Progenitor cell of endocrine pancreas (in vitro differentiated cells): Measurements from ENCODE around the gene ALS2CL. TPM values are rescaled to one million over a fixed set of nuclear protein-coding genes. Genes with fewer than 3 reads are reported as not detected.

Experiments used
- DNase-seq: peaks from one replicate; pipeline ENCODE4 v3.0.0; 2021; ENCODE audit warnings: low spot score; ENCODE audit not compliant: unreplicated experiment
- H3K27ac Mint-ChIP-seq: 2 replicates; pipeline ENCODE4 v1.8.0; 2021; ENCODE audit warnings: mild to moderate bottlenecking, moderate library complexity, mixed read lengths
- H3K27me3 Mint-ChIP-seq: 2 replicates; pipeline ENCODE4 v1.8.0; 2021; ENCODE audit warnings: mixed read lengths
- H3K36me3 Mint-ChIP-seq: 2 replicates; pipeline ENCODE4 v1.8.0; 2022; ENCODE audit warnings: mixed read lengths; ENCODE audit not compliant: insufficient read depth
- H3K4me1 Mint-ChIP-seq: 2 replicates; pipeline ENCODE4 v1.8.0; 2021; ENCODE audit warnings: low read depth, mixed read lengths
- H3K4me3 Mint-ChIP-seq: 2 replicates; pipeline ENCODE4 v1.8.0; 2021; ENCODE audit warnings: low read depth, mild to moderate bottlenecking, moderate library complexity, mixed read lengths
- H3K9me3 Mint-ChIP-seq: 2 replicates; pipeline ENCODE4 v1.8.0; 2021; ENCODE audit warnings: low read depth, mixed read lengths
- CTCF ChIP-seq: fragments of 200-600 bp; sonication (generic); IDR thresholded peaks from one replicate; pipeline ENCODE4 v1.5.0; 2021; ENCODE audit warnings: antibody characterized with exemption, mild to moderate bottlenecking; ENCODE audit not compliant: unreplicated experiment
- total RNA-seq: library from RNA; stranded (reverse); gene quantifications from 2 replicates; pipeline ENCODE4 v1.2.1, GENCODE V29; 2021

ALS2CL gene
- total RNA-seq, 1 donor from 2014 or later: 3.5 TPM

DNA sequence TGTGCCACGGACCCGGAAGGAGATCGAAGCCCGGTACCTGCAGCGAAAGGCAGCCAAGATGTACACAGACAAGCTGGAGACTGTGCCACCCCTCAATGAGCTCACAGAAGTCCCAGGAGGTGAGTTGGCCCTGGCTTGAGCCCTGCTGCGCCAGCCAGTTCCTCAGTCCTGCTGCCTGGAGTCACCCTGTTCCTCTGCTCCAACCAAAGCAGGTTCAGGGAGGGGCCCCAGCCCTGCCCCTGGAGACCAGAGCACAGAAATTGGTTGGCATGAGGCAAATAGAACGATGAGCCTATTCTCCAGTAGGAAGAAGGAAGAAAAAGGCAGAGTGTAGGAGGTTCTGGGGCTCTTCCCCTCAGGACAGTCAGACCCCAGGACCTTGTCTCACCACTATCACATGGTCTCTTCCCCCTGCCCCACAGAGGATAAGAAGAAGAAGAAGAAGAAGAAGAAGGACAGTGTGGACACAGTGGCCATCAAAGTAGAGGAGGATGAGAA lies 15.7 kb upstream of the ALS2CL start:
- no peak for DNase-seq
- no peaks in the 10 kb centered on the region for H3K9me3 Mint-ChIP-seq
- H3K36me3 Mint-ChIP-seq: no peaks in the 10 kb centered on the region

GRCh38 chr3:46708401-46709156 lies 15.1 kb upstream of the ALS2CL start:
- Mint-ChIP-seq H3K36me3 (no peaks in the 10 kb centered on the region), H3K4me1 (no peaks in the 10 kb centered on the region), H3K4me3 (no peak overlapping the region), H3K27ac (no peak overlapping the region), H3K27me3 (peaks cover 9% of the 10 kb centered on the region), H3K9me3 (no peaks in the 10 kb centered on the region)
- no peak for DNase-seq
- no peak for TF ChIP-seq CTCF

More for the DNA sequence above, 15.7 kb upstream of the ALS2CL start:
- no peak overlapping the region for H3K27ac Mint-ChIP-seq
- no peak overlapping the region for H3K4me3 Mint-ChIP-seq
- peaks cover 4% of the 10 kb centered on the region for H3K27me3 Mint-ChIP-seq
- no peaks in the 10 kb centered on the region for H3K4me1 Mint-ChIP-seq
- TF ChIP-seq CTCF: no peak

DNA sequence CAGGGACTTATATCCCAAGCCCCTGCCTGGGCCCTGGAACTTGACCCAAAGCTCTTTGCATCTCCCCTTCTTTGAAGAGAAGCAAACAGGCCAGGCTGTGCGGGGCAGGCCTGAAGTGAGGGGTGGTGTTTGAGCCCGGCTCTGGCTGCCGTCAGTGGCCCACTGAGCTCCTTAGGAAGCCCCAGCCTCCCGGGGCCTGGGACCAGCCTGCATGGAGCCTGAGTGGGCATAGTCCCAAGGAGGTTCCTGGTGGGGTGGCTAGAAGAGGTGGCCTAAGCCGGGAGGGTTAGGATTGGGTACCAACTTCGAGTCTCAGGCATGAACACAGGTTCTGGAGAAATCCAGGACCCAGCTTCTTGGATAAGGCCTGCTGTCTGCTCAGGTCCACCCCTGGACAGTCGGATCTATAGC lies 14.1 kb upstream of the ALS2CL start:
- no peak for DNase-seq
- no peak overlapping the region for H3K4me3 Mint-ChIP-seq
- no peaks in the 10 kb centered on the region for H3K9me3 Mint-ChIP-seq
- peaks cover 18% of the 10 kb centered on the region for H3K27me3 Mint-ChIP-seq
- no peaks in the 10 kb centered on the region for H3K4me1 Mint-ChIP-seq
- H3K36me3 Mint-ChIP-seq: no peaks in the 10 kb centered on the region
- no peak for TF ChIP-seq CTCF
- H3K27ac Mint-ChIP-seq: no peak overlapping the region

DNA sequence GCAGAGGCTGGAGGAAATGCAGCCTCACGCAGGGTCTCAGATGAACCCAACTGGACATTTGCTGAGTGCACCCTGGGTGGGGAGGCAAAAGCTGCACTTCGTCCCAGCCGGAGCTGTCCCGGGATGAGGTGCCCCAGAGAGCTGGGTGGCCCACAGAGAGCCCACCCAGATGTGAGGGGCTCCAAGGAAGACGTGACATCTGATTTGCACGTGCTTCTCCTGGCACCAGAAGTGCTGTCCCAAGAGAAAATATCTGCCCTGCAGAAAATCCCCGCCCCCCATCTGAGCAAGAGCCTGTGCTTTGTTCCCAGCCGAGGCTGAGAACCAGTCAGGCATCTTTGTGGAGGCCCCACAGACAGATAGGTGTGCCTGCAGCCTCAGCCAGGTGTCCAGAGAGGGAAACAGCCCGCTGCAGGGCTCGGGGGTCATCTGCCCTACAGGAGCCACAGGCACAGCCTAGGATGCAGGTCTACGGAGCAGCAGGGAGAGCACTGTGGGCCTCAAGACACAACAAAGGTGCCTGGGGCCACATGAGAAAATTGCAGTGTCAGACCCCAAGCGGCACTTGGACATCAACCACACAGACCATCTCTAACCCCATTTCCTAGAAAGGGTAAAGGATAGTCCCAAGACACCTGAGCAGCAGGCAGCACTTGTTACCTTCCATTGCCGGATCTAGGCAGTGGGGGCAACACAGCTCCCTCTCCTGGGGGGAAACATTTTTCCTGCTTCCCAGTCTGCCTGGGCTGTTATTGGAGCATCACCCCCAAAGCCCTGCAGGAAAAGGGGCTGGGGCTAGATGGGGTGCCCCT lies 13.5 kb upstream of the ALS2CL start:
- Mint-ChIP-seq H3K4me3 (no peak overlapping the region), H3K27ac (no peak overlapping the region), H3K9me3 (no peaks in the 10 kb centered on the region), H3K27me3 (peaks cover 25% of the 10 kb centered on the region), H3K36me3 (no peaks in the 10 kb centered on the region), H3K4me1 (no peaks in the 10 kb centered on the region)
- TF ChIP-seq CTCF: no peak
- no peak for DNase-seq

DNA sequence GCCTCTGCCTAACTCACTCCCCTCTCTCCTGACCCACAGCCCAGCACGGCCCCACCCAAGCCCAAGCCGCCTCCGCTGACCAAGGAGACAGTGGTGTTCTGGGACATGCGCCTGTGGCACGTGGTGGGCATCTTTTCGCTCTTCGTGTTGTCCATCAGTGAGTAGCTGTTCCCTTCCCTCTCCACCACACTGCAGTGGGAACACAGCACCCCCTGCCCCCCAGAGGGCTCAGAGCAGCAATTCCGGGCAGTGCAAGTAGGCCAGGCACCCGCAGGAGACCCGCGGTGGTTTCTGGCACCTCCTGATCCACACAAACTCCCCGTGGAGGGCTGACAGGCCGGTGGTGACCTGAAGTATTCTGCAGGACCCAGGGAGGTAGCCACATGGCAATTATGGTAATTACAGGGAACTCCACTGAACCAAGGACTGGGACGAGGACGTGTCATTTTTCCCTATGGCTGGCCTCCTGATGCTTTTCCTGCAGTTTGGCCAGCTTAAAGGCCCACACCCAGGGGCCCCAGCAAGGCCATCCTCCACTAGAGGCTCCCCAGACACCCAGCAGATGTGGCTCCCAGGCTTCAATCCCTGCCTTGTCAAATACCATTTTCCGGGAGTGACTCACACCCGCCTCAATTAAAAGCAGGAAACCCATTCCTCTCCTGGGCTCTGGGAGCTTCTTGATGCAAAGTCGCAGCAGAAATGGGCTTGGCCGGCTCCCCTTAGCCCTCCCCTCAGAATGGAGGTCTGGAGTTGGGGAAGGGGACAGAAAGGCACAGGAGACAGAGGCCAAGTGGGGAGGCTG lies 12.5 kb upstream of the ALS2CL start:
- H3K36me3 Mint-ChIP-seq: no peaks in the 10 kb centered on the region
- H3K9me3 Mint-ChIP-seq: no peaks in the 10 kb centered on the region
- peaks cover 30% of the 10 kb centered on the region for H3K27me3 Mint-ChIP-seq
- TF ChIP-seq CTCF: no peak
- no peak overlapping the region for H3K4me3 Mint-ChIP-seq
- no peaks in the 10 kb centered on the region for H3K4me1 Mint-ChIP-seq
- no peak overlapping the region for H3K27ac Mint-ChIP-seq
- no peak for DNase-seq
